ENCODE data around the gene RXRA. TPM values are rescaled to one million over a fixed set of nuclear protein-coding genes. Genes with fewer than 3 reads are reported as not detected.

The RXRA gene
- 37.8 TPM for polyA plus RNA-seq (2013, experiment 1 of 2)
- polyA plus RNA-seq (2013, experiment 2 of 2), result 38.3 TPM

- H3K27ac ChIP-seq (ENCODE audit: low read length, poor library complexity, severe bottlenecking), result peak within 1 kb of the TSS; percentile 63
- peak within 1 kb of the TSS in 1 of 2 experiments; percentile 81 for H3K23ac ChIP-seq (ENCODE audit: low read length in 2 of 2)
- H3K4ac ChIP-seq (ENCODE audit: low read depth in 1 of 2, low read length in 2 of 2), result peak within 1 kb of the TSS; percentile 99
- peak within 1 kb of the TSS; percentile 91 for H2BK15ac ChIP-seq (ENCODE audit: low read depth, poor library complexity, severe bottlenecking)
- peaks cover 61% of the 10 kb centered on the region for H3K4me1 ChIP-seq (ENCODE audit: control insufficient read depth, insufficient read depth, low read depth, low read length)
- peak within 1 kb of the TSS; percentile 99 to 100 for H3K18ac ChIP-seq (ENCODE audit: low read depth in 1 of 2, low read length in 2 of 2)
- H4K91ac ChIP-seq (ENCODE audit: low read length), result peak within 1 kb of the TSS; percentile 100
- 0% methylated on average over 21 of the region's 156 CpGs for WGBS
- peak within 1 kb of the TSS; percentile 31 for H2AFZ ChIP-seq (ENCODE audit: low read depth, low read length)
- peak within 1 kb of the TSS; percentile 35 for H2AK5ac ChIP-seq (ENCODE audit: low read length, severe bottlenecking)
- peak within 1 kb of the TSS; percentile 99 for H4K8ac ChIP-seq (ENCODE audit: low read length)
- DNase-seq, result peak; percentile 86
- H3K36me3 ChIP-seq (ENCODE audit: control insufficient read depth in 1 of 2, insufficient read depth in 2 of 2, low read depth in 1 of 2, low read length in 2 of 2), result no peaks in the 10 kb centered on the region
- H3K4me3 ChIP-seq (ENCODE audit: insufficient read depth in 1 of 2, low read depth in 1 of 2, low read length in 2 of 2), result peak within 1 kb of the TSS; percentile 76 to 89
- peak within 1 kb of the TSS; percentile 50 for H2BK5ac ChIP-seq (ENCODE audit: low read depth, low read length, poor library complexity, severe bottlenecking)
- peak within 1 kb of the TSS in 1 of 2 experiments; percentile 100 for H3K14ac ChIP-seq (ENCODE audit: low read length in 2 of 2)
- peaks cover 15% of the 10 kb centered on the region for H3K79me1 ChIP-seq (replicated peaks; ENCODE audit: low read length, poor library complexity, severe bottlenecking)
- H3K4me2 ChIP-seq (ENCODE audit: low read length, poor library complexity, severe bottlenecking), result peak within 1 kb of the TSS; percentile 99
- no peaks in the 10 kb centered on the region for H3K27me3 ChIP-seq (ENCODE audit: control insufficient read depth in 1 of 2, insufficient read depth in 1 of 2, low read length in 2 of 2)
- H2BK120ac ChIP-seq (ENCODE audit: low read depth, low read length), result peak within 1 kb of the TSS; percentile 97
- H3K9ac ChIP-seq (ENCODE audit: low read length), result peak within 1 kb of the TSS; percentile 95
- H3K9me3 ChIP-seq (ENCODE audit: control insufficient read depth, low read length), result no peaks in the 10 kb centered on the region
- H2BK12ac ChIP-seq (ENCODE audit: low read length in 2 of 2), result peak within 1 kb of the TSS; percentile 35 to 99
Observed at GRCh38 chr9:134325813-134326723, at the start of gene RXRA. TSS of gene RXRA (plus strand) at chr9:134326455. CDS start at chr9:134326632, 177 bp downstream.

GRCh38 chr9:134278286-134278685 lies 48.0 kb upstream of the RXRA start:
- Histone ChIP-seq H2BK15ac (ENCODE audit: low read depth, poor library complexity, severe bottlenecking) (no peak overlapping the region), H3K23ac (ENCODE audit: low read length in 2 of 2) (no peak overlapping the region), H3K4me1 (ENCODE audit: control insufficient read depth, insufficient read depth, low read depth, low read length) (peaks cover 1% of the 10 kb centered on the region), H4K8ac (ENCODE audit: low read length) (no peak overlapping the region), H3K9ac (ENCODE audit: low read length) (no peak overlapping the region), H3K36me3 (ENCODE audit: control insufficient read depth in 1 of 2, insufficient read depth in 2 of 2, low read depth in 1 of 2, low read length in 2 of 2) (no peaks in the 10 kb centered on the region), H3K27me3 (ENCODE audit: control insufficient read depth in 1 of 2, insufficient read depth in 1 of 2, low read length in 2 of 2) (peaks cover 55 to 86% of the 10 kb centered on the region in 2 experiments), H2AFZ (ENCODE audit: low read depth, low read length) (no peak overlapping the region), H3K27ac (ENCODE audit: low read length, poor library complexity, severe bottlenecking) (no peak overlapping the region), H2BK5ac (ENCODE audit: low read depth, low read length, poor library complexity, severe bottlenecking) (no peak overlapping the region), H2BK120ac (ENCODE audit: low read depth, low read length) (no peak overlapping the region), H3K9me3 (ENCODE audit: control insufficient read depth, low read length) (no peaks in the 10 kb centered on the region), H3K4ac (ENCODE audit: low read depth in 1 of 2, low read length in 2 of 2) (no peak overlapping the region), H2AK5ac (ENCODE audit: low read length, severe bottlenecking) (no peak overlapping the region), H3K18ac (ENCODE audit: low read depth in 1 of 2, low read length in 2 of 2) (no peak overlapping the region), H3K4me3 (ENCODE audit: insufficient read depth in 1 of 2, low read depth in 1 of 2, low read length in 2 of 2) (no peak overlapping the region), H3K79me1 (replicated peaks; ENCODE audit: low read length, poor library complexity, severe bottlenecking) (no peaks in the 10 kb centered on the region), H3K14ac (ENCODE audit: low read length in 2 of 2) (no peak overlapping the region), H2BK12ac (ENCODE audit: low read length in 2 of 2) (peak overlapping the region in 1 of 2 experiments; percentile 47), H4K91ac (ENCODE audit: low read length) (no peak overlapping the region), H3K4me2 (ENCODE audit: low read length, poor library complexity, severe bottlenecking) (no peak overlapping the region)
- WGBS, result 94% methylated on average over 7 of the region's 7 CpGs
- DNase-seq, result no peak

- no peak overlapping the region for H4K8ac ChIP-seq (ENCODE audit: low read length)
- no peak for DNase-seq
- peaks cover 1% of the 10 kb centered on the region for H3K4me1 ChIP-seq (ENCODE audit: control insufficient read depth, insufficient read depth, low read depth, low read length)
- no peaks in the 10 kb centered on the region for H3K36me3 ChIP-seq (ENCODE audit: control insufficient read depth in 1 of 2, insufficient read depth in 2 of 2, low read depth in 1 of 2, low read length in 2 of 2)
- H3K27me3 ChIP-seq (ENCODE audit: control insufficient read depth in 1 of 2, insufficient read depth in 1 of 2, low read length in 2 of 2), result peaks cover 47 to 85% of the 10 kb centered on the region in 2 experiments
- H2AK5ac ChIP-seq (ENCODE audit: low read length, severe bottlenecking), result no peak overlapping the region
- H3K4ac ChIP-seq (ENCODE audit: low read depth in 1 of 2, low read length in 2 of 2), result no peak overlapping the region
- no peak overlapping the region for H2BK15ac ChIP-seq (ENCODE audit: low read depth, poor library complexity, severe bottlenecking)
- H2AFZ ChIP-seq (ENCODE audit: low read depth, low read length), result no peak overlapping the region
- H3K4me3 ChIP-seq (ENCODE audit: insufficient read depth in 1 of 2, low read depth in 1 of 2, low read length in 2 of 2), result no peak overlapping the region
- no peak overlapping the region for H3K4me2 ChIP-seq (ENCODE audit: low read length, poor library complexity, severe bottlenecking)
- H3K9me3 ChIP-seq (ENCODE audit: control insufficient read depth, low read length), result no peaks in the 10 kb centered on the region
- H3K27ac ChIP-seq (ENCODE audit: low read length, poor library complexity, severe bottlenecking), result no peak overlapping the region
- H3K9ac ChIP-seq (ENCODE audit: low read length), result no peak overlapping the region
- H3K79me1 ChIP-seq (replicated peaks; ENCODE audit: low read length, poor library complexity, severe bottlenecking), result no peaks in the 10 kb centered on the region
- no peak overlapping the region for H2BK12ac ChIP-seq (ENCODE audit: low read length in 2 of 2)
- H4K91ac ChIP-seq (ENCODE audit: low read length), result no peak overlapping the region
- no peak overlapping the region for H2BK5ac ChIP-seq (ENCODE audit: low read depth, low read length, poor library complexity, severe bottlenecking)
- no peak overlapping the region for H3K23ac ChIP-seq (ENCODE audit: low read length in 2 of 2)
- WGBS, result 87% methylated on average over 8 of the region's 8 CpGs
- no peak overlapping the region for H2BK120ac ChIP-seq (ENCODE audit: low read depth, low read length)
- H3K18ac ChIP-seq (ENCODE audit: low read depth in 1 of 2, low read length in 2 of 2), result no peak overlapping the region
- peak overlapping the region in 1 of 2 experiments; percentile 93 for H3K14ac ChIP-seq (ENCODE audit: low read length in 2 of 2)
Observed at GRCh38 chr9:134278974-134279640, 47.1 kb upstream of the RXRA start.

GRCh38 chr9:134282138-134282650 lies 44.1 kb upstream of the RXRA start:
- Histone ChIP-seq H2BK15ac (ENCODE audit: low read depth, poor library complexity, severe bottlenecking) (no peak overlapping the region), H3K79me1 (replicated peaks; ENCODE audit: low read length, poor library complexity, severe bottlenecking) (no peaks in the 10 kb centered on the region), H3K36me3 (ENCODE audit: control insufficient read depth in 1 of 2, insufficient read depth in 2 of 2, low read depth in 1 of 2, low read length in 2 of 2) (no peaks in the 10 kb centered on the region), H3K27me3 (ENCODE audit: control insufficient read depth in 1 of 2, insufficient read depth in 1 of 2, low read length in 2 of 2) (peaks cover 16 to 75% of the 10 kb centered on the region in 2 experiments), H4K91ac (ENCODE audit: low read length) (no peak overlapping the region), H3K9ac (ENCODE audit: low read length) (no peak overlapping the region), H2BK120ac (ENCODE audit: low read depth, low read length) (no peak overlapping the region), H4K8ac (ENCODE audit: low read length) (no peak overlapping the region), H2BK5ac (ENCODE audit: low read depth, low read length, poor library complexity, severe bottlenecking) (no peak overlapping the region), H2AK5ac (ENCODE audit: low read length, severe bottlenecking) (no peak overlapping the region), H3K4me1 (ENCODE audit: control insufficient read depth, insufficient read depth, low read depth, low read length) (no peaks in the 10 kb centered on the region), H2AFZ (ENCODE audit: low read depth, low read length) (no peak overlapping the region), H3K4me2 (ENCODE audit: low read length, poor library complexity, severe bottlenecking) (no peak overlapping the region), H3K18ac (ENCODE audit: low read depth in 1 of 2, low read length in 2 of 2) (no peak overlapping the region), H3K9me3 (ENCODE audit: control insufficient read depth, low read length) (no peaks in the 10 kb centered on the region), H3K14ac (ENCODE audit: low read length in 2 of 2) (no peak overlapping the region), H3K4ac (ENCODE audit: low read depth in 1 of 2, low read length in 2 of 2) (no peak overlapping the region), H3K4me3 (ENCODE audit: insufficient read depth in 1 of 2, low read depth in 1 of 2, low read length in 2 of 2) (no peak overlapping the region), H3K23ac (ENCODE audit: low read length in 2 of 2) (no peak overlapping the region), H2BK12ac (ENCODE audit: low read length in 2 of 2) (no peak overlapping the region), H3K27ac (ENCODE audit: low read length, poor library complexity, severe bottlenecking) (no peak overlapping the region)
- DNase-seq, result no peak
- WGBS, result 85% methylated on average over 19 of the region's 19 CpGs

All from mesenchymal stem cell (in vitro differentiated cells and primary cell).